GM19025 (cell line): ENCODE data around the gene ADGRG6.
"Not testable (repeated sequence)": the region's sequence is repeated elsewhere in the genome, so short reads cannot be mapped to it uniquely, and the experiment has no call there.

Source experiments
- ATAC-seq: cut with Tn5 transposase; IDR thresholded peaks from one replicate; pipeline ENCODE4 v1.9.1; 2021; ENCODE audit warnings: mild to moderate bottlenecking, low read depth, moderate library complexity; ENCODE audit not compliant: unreplicated experiment

Gene ADGRG6

GRCh38 chr6:142400495-142400894 is 98.7 kb downstream of the ADGRG6 start:
- ATAC-seq = no peak

- no peak for ATAC-seq
Measured at GRCh38 chr6:142401838-142402237, 100.0 kb downstream of the ADGRG6 start.

DNA sequence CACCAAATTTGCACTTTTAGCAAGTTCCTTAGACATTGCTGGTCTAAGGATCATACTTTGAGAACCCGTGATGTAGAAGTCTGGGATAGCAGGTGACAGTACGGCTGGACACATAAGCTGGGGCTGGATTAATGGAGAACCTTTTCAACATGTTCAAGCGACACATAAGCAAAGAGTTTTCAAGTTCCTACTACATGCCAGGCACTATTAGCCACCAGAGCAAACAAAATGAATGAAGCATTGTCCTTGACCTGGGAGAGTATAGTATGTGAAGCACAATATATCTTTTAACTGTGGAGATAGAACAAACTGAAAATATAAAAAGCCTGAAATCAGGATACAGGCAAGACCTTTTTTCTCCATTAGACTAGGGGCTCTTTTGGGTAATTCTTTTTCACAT is 102.9 kb downstream of the ADGRG6 start:
- ATAC-seq = no peak

- no peak for ATAC-seq
Measured at GRCh38 chr6:142406131-142406530, 104.3 kb downstream of the ADGRG6 start.

GRCh38 chr6:142407685-142408273 is 106.0 kb downstream of the ADGRG6 start:
- no peak for ATAC-seq

GRCh38 chr6:142408409-142408808 is 106.6 kb downstream of the ADGRG6 start:
- ATAC-seq = no peak

GRCh38 chr6:142409794-142410193 is 108.0 kb downstream of the ADGRG6 start:
- no peak for ATAC-seq

DNA sequence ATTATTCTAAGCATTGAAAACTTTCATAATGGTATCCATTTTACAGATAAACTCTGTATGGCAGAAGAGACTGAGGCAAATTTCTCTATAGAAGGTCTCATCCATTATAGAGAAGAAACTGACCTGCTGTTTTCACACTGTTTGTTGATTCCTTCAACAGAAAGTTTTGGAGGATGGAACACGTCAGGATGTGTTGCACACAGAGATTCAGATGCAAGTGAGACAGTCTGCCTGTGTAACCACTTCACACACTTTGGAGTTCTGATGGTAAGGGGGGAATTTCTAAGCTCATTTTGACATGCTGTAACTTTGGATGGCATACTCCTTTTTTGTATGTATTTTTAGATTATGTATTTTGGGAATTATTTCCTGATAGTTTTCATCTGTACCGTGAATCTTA is 109.3 kb downstream of the ADGRG6 start:
- ATAC-seq = no peak

GRCh38 chr6:142412241-142412640 is 110.4 kb downstream of the ADGRG6 start:
- no peak for ATAC-seq

DNA sequence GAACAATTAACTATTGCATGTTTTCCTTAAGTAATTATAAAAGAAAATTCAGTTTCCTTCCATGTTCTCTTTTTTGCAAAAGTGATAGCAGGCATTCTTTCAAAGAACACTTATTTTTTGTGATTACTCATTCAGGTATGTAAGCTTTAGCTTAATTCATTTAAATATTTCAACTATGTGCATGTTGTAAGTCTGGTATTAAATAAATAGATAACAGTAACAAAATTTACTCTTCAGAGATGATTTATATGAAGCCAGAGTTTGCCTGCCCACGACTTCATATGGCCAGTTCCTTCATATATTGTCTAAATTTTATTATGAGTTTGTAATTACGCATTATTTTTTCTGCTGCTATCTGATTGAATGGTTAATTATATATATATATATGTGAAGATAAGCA is 110.9 kb downstream of the ADGRG6 start:
- no peak for ATAC-seq

- no peak for ATAC-seq
Measured at GRCh38 chr6:142413111-142413510, 111.3 kb downstream of the ADGRG6 start.

DNA sequence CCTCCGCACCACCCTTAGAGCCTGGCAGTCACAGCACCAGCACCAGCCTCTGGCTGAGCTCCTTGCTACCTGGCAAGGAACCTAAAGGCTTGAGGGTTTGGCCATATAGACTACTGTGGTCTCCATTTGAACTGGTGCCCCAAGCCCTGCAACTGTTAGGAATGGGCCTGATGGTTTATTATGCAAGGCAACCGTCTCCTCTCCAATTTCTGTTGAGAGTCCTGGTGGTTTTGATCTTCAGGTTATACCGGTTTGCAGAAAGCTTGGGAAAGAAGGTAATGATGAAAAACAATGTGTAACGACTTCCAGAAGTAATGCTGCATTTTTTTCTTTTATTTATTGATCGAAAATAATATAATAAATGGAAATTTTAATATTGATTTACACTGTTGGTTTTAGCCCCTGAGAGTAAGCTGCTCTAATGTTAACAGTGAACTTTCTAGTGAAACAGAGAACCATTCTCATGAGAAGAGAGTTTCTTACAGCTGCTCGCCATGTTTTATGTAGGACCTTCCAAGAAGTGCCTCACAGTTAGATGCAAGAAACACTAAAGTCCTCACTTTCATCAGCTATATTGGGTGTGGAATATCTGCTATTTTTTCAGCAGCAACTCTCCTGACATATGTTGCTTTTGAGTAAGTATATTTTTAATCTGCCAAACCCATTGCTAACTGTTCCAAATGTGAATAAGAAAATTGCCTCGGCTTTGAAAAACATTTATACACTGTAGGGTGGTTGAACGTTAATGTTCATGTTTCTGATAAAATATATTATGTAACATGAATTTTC is 112.8 kb downstream of the ADGRG6 start:
- ATAC-seq = no peak

DNA sequence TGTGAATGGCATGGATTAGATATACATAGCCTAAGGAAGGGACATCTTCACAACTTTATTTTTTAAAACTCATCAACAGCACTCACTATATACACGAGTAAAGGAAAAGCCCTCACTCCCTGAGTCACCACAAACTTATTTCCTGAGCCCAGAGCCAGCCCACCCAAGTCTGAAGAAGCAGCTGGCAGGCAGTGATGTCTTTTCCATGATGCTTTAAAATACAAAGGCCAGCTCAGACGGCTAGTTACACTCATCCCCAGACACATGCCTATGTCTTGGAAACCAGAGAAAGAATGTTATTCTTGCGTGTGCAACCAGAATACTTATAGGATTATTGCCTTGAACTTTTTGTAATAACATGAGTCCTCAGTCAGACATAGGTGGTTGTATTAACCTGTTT is 114.4 kb downstream of the ADGRG6 start:
- ATAC-seq = no peak

GRCh38 chr6:142416686-142417085 is 114.9 kb downstream of the ADGRG6 start:
- ATAC-seq = no peak

GRCh38 chr6:142417331-142417750 is 115.5 kb downstream of the ADGRG6 start:
- ATAC-seq = no peak

GRCh38 chr6:142419071-142419470 is 117.3 kb downstream of the ADGRG6 start:
- ATAC-seq = no peak

- ATAC-seq = no peak
Measured at GRCh38 chr6:142420802-142421201, 119.0 kb downstream of the ADGRG6 start.

GRCh38 chr6:142421285-142422117 is 119.7 kb downstream of the ADGRG6 start:
- ATAC-seq = no peak

GRCh38 chr6:142426444-142427132 is 124.8 kb downstream of the ADGRG6 start:
- not testable (repeated sequence) for ATAC-seq

- ATAC-seq = not testable (repeated sequence)
Measured at GRCh38 chr6:142428468-142428867, 126.7 kb downstream of the ADGRG6 start.

DNA sequence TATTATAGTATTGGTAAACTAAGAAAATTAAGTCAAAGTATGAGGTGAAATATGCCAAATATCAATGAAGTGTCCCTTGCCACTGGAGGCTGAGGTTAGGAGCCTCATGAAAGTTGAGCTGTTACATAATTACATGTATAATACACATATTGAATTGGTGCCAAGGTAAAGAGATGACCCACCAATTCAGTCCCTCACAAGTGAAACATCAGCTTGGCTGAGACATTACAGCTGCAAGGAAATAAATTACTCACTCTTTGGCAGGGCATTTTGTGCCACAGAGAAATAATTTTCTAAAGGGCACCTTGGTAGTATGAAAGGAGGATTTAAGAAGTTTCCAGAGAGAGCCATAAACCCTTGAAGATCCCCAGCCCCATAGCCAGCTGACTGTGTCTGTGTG is 127.4 kb downstream of the ADGRG6 start:
- ATAC-seq = no peak
